GM12878 (cell line): ENCODE results near the gene IL17A. TPM values are rescaled to one million over a fixed set of nuclear protein-coding genes. Genes with fewer than 3 reads are reported as not detected.

Experiments used
- BCL11A ChIP-seq: IDR thresholded peaks from 2 replicates; pipeline ENCODE4 v1.6.1; 2011; ENCODE audit warnings: low read depth, low read length
- CHD1 ChIP-seq: IDR thresholded peaks from 2 replicates; pipeline ENCODE4 v1.6.1; 2012; ENCODE audit warnings: low read depth, low read length, improper control_type of control experiment
- CREM ChIP-seq: IDR thresholded peaks from 2 replicates; pipeline ENCODE4 v1.6.1; 2014; ENCODE audit warnings: antibody characterized with exemption, low read depth
- EP300 ChIP-seq, 2 experiments: fragments of 150-350 bp in 1 of 2; IDR thresholded peaks; 2 replicates each; pipeline ENCODE4 v1.6.1; 2011 to 2012; ENCODE audit warnings: low read depth in 2 of 2, low read length in 2 of 2, borderline replicate concordance in 1 of 2, improper control_type of control experiment in 1 of 2, inconsistent platforms in 1 of 2; ENCODE audit not compliant: control insufficient read depth in 1 of 2
- ESRRA ChIP-seq: IDR thresholded peaks from 2 replicates; pipeline ENCODE4 v1.6.1; 2012; ENCODE audit warnings: mild to moderate bottlenecking, low read length, improper control_type of control experiment
- FOXM1 ChIP-seq: IDR thresholded peaks from 2 replicates; pipeline ENCODE4 v1.6.1; 2012; ENCODE audit warnings: low read depth, mild to moderate bottlenecking, inconsistent platforms, low read length, moderate library complexity
- MTA2 ChIP-seq: fragments of 450-650 bp; IDR thresholded peaks from 2 replicates; pipeline ENCODE4 v1.6.1; 2016; ENCODE audit warnings: low read depth, mild to moderate bottlenecking, moderate library complexity
- MYB ChIP-seq: fragments of 150-350 bp; IDR thresholded peaks from 2 replicates; pipeline ENCODE4 v1.6.1; 2014; ENCODE audit warnings: mild to moderate bottlenecking, low read depth, low read length, borderline replicate concordance
- RB1 ChIP-seq: fragments of 450-650 bp; formaldehyde crosslinking; IDR thresholded peaks from 2 replicates; pipeline ENCODE4 v1.6.1; 2017; ENCODE audit warnings: mild to moderate bottlenecking, borderline replicate concordance
- SMAD1 ChIP-seq: fragments of 450-650 bp; IDR thresholded peaks from 2 replicates; pipeline ENCODE4 v1.6.1; 2018; ENCODE audit warnings: mild to moderate bottlenecking, low read depth; ENCODE audit not compliant: partially characterized antibody
- SMAD5 ChIP-seq: IDR thresholded peaks from 2 replicates; pipeline ENCODE4 v1.6.1; 2016; ENCODE audit warnings: antibody characterized with exemption, low read depth
- STAT1 ChIP-seq: fragments of 450-650 bp; conservative IDR thresholded peaks from 2 replicates; pipeline ENCODE4 v1.6.1; 2014; ENCODE audit warnings: antibody characterized with exemption, mild to moderate bottlenecking
- SUPT20H ChIP-seq: IDR thresholded peaks from 2 replicates; pipeline ENCODE4 v1.6.1; 2011; ENCODE audit warnings: low read depth, mild to moderate bottlenecking, low read length, moderate library complexity, borderline replicate concordance; ENCODE audit not compliant: control insufficient read depth
- polyA plus RNA-seq, 11 experiments: library from polyadenylated mRNA; depleted of rRNA in 4 of 11; unstranded in 6 of 11; stranded (reverse) in 5 of 11; fragments of >200 nt; fragmentation: Nextera tagmentation in 4 of 11; fragmentation: Illumina TruSeq in 1 of 11; extraction: Ambion mirVana in 4 of 11; extraction: Trizol in 1 of 11; gene quantifications; 1 replicate in 1 of 11; 2 replicates in 10 of 11; pipeline versions ENCODE4 v1.2.1 to v1.2.3, GENCODE V29; 2011 to 2016; ENCODE audit warnings: inconsistent platforms in 2 of 11, missing spikeins in 2 of 11, low read depth in 1 of 11
- total RNA-seq, 4 experiments: library from RNA; depleted of rRNA in 3 of 4; stranded (reverse); fragments of >200 nt in 3 of 4; fragmentation: Illumina TruSeq in 1 of 4; extraction: Trizol in 1 of 4; gene quantifications; 2 replicates each; pipeline versions ENCODE4 v1.2.1 to v1.2.3, GENCODE V29; 2013 to 2021
- TF ChIP-seq, protein P1 (sequence below): IDR thresholded peaks from 2 replicates; pipeline ENCODE4 v1.6.1; 2011; ENCODE audit warnings: low read depth, low read length, improper control_type of control experiment, borderline replicate concordance
- TF ChIP-seq, protein P2 (sequence below): fragments of 450-650 bp; IDR thresholded peaks from 2 replicates; pipeline ENCODE4 v1.6.1; 2016; ENCODE audit warnings: mild to moderate bottlenecking, moderate library complexity, borderline replicate concordance

The IL17A gene
- total and polyA plus RNA-seq, 10 of the 15 experiments (the other 5 are each of a cell fraction or from before 2014, with no cell fraction given) = not detected

DNA sequence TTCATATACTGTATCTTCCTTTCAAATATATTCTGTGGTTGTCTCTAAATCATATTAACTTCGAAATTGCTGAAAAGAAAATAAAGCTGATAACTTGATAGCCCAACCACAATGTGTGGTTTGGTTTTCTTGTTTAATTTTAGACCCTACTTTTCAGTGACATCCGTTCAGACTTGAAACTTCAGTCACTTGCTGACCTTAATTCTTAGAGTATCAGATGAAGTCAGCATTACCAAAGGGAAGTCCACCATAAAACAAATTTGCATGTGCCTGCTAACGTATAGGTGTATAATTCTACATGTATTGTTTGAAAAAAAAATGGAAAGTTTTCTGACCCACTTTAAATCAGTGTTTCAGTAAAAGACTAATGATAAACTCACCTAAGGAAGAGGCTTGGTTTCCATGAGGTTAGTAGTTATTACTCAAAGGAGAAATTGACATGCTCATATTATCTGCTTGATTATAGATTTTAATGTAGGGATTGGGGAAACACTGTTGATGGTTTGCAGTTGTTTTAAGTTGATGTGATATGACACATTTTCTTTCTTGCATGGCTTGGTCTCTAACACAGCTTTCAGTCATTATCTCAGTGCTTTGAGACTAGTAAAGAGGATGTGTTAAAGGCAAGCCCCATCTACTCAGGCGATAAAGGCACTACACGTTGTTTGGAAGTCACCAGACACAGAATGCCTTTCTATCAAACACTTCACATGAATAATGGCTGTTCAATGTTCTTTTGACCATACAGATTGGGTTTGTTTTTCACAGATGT lies 5.2 kb upstream of the IL17A start (continued):
- TF ChIP-seq FOXM1 (peak; percentile 38; the same call in 1 of the 2 replicates), CREM (0 out of 2 replicates have a peak, but pooled peaks have one; percentile 10), SMAD1 (no peak), SUPT20H (no peak), EP300 (IDR thresholded peaks at IDR 0.05; ENCODE audit: borderline replicate concordance in 1 of 2, control insufficient read depth in 1 of 2, low read depth in 2 of 2, low read length in 2 of 2) (peak; percentile 7 to 40; a peak in 1 of 4 replicates), MYB (no peak), ESRRA (no peak), BCL11A (0 out of 2 replicates have a peak, but pooled peaks have one; percentile 21), STAT1 (no peak), CHD1 (no peak), MTA2 (peak; percentile 43; the same call in 1 of the 2 replicates), SMAD5 (no peak), RB1 (no peak)
- TF ChIP-seq, protein P1, sequence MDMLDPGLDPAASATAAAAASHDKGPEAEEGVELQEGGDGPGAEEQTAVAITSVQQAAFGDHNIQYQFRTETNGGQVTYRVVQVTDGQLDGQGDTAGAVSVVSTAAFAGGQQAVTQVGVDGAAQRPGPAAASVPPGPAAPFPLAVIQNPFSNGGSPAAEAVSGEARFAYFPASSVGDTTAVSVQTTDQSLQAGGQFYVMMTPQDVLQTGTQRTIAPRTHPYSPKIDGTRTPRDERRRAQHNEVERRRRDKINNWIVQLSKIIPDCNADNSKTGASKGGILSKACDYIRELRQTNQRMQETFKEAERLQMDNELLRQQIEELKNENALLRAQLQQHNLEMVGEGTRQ = no peak
- TF ChIP-seq, protein P2, sequence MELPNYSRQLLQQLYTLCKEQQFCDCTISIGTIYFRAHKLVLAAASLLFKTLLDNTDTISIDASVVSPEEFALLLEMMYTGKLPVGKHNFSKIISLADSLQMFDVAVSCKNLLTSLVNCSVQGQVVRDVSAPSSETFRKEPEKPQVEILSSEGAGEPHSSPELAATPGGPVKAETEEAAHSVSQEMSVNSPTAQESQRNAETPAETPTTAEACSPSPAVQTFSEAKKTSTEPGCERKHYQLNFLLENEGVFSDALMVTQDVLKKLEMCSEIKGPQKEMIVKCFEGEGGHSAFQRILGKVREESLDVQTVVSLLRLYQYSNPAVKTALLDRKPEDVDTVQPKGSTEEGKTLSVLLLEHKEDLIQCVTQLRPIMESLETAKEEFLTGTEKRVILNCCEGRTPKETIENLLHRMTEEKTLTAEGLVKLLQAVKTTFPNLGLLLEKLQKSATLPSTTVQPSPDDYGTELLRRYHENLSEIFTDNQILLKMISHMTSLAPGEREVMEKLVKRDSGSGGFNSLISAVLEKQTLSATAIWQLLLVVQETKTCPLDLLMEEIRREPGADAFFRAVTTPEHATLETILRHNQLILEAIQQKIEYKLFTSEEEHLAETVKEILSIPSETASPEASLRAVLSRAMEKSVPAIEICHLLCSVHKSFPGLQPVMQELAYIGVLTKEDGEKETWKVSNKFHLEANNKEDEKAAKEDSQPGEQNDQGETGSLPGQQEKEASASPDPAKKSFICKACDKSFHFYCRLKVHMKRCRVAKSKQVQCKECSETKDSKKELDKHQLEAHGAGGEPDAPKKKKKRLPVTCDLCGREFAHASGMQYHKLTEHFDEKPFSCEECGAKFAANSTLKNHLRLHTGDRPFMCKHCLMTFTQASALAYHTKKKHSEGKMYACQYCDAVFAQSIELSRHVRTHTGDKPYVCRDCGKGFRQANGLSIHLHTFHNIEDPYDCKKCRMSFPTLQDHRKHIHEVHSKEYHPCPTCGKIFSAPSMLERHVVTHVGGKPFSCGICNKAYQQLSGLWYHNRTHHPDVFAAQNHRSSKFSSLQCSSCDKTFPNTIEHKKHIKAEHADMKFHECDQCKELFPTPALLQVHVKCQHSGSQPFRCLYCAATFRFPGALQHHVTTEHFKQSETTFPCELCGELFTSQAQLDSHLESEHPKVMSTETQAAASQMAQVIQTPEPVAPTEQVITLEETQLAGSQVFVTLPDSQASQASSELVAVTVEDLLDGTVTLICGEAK = no peak
